Endothelial cell of umbilical vein (primary cell): ENCODE measurements around the gene RTBDN. TPM values are rescaled to one million over a fixed set of nuclear protein-coding genes. Genes with fewer than 3 reads are reported as not detected.

Experiments
- BruUV-seq: library from RNA; stranded (reverse); fragments of 400-500 nt; replicated peaks from 2 replicates; lab custom pipeline; 2021; lab: Mats Ljungman, UMichigan
- CTCF ChIA-PET: fragments of 300-600, 350-600 bp; sonication (Branson Sonifier 250); formaldehyde crosslinking; loops from one replicate; lab custom pipeline; 2021; ENCODE audit warnings: antibody characterized with exemption, inconsistent platforms; lab: Charles Lee
- POLR2A ChIA-PET: fragments of 300-600, 350-600 bp; sonication (Branson Sonifier 250); formaldehyde crosslinking; loops from one replicate; lab custom pipeline; 2021; ENCODE audit warnings: antibody characterized with exemption, inconsistent platforms; lab: Charles Lee
- DNase-seq: peaks from one replicate; pipeline ENCODE4 v3.0.0-alpha.2; 2011; ENCODE audit warnings: low read depth, low spot score
- FAIRE-seq: peaks from 2 replicates; lab custom pipeline; 2011; peaks lifted over from hg19 to GRCh38; lab: Jason Lieb, UNC
- H2AFZ ChIP-seq: 2 replicates; pipeline ENCODE4 v1.6.0; 2012; ENCODE audit warnings: low read depth, low read length, control low read depth, inconsistent platforms
- H3K27ac ChIP-seq: 2 replicates; pipeline ENCODE4 v1.5.1; 2011; ENCODE audit warnings: low read depth, mild to moderate bottlenecking, control low read depth, low read length, moderate library complexity; ENCODE audit not compliant: insufficient read depth
- H3K27me3 ChIP-seq, 2 experiments: 2 replicates each; pipeline versions ENCODE4 v1.6.0 to v1.6.1; 2011; ENCODE audit warnings: low read length in 2 of 2, mixed read lengths in 1 of 2; ENCODE audit not compliant: control insufficient read depth in 2 of 2, insufficient read depth in 2 of 2
- H3K36me3 ChIP-seq, 2 experiments: 2 replicates in 1 of 2; 3 replicates in 1 of 2; pipeline ENCODE4 v1.5.1; 2011; ENCODE audit warnings: low read length in 2 of 2, mild to moderate bottlenecking in 1 of 2, moderate library complexity in 1 of 2; ENCODE audit not compliant: control insufficient read depth in 2 of 2, insufficient read depth in 2 of 2; ENCODE audit errors: extremely low read depth in 1 of 2
- H3K4me1 ChIP-seq: 3 replicates; pipeline ENCODE4 v1.5.1; 2011; ENCODE audit warnings: mild to moderate bottlenecking, low read length; ENCODE audit not compliant: control insufficient read depth, insufficient read depth; ENCODE audit errors: extremely low read depth
- H3K4me2 ChIP-seq: 2 replicates; pipeline ENCODE4 v1.6.1; 2011; ENCODE audit warnings: low read length, control low read depth, mixed read lengths; ENCODE audit not compliant: insufficient read depth
- H3K4me3 ChIP-seq, 3 experiments: fragments of 200-600 bp in 1 of 3; sonication (generic), shearing (Covaris generic) in 1 of 3; replicated peaks in 1 of 3; 2 replicates each; pipeline ENCODE4 v1.5.1; 2011 to 2016; ENCODE audit warnings: control low read depth in 3 of 3, low read length in 3 of 3, mild to moderate bottlenecking in 2 of 3, inconsistent platforms in 1 of 3, low read depth in 1 of 3, moderate library complexity in 1 of 3; ENCODE audit not compliant: insufficient read depth in 1 of 3
- H3K79me2 ChIP-seq: 2 replicates; pipeline ENCODE4 v1.6.0; 2012; ENCODE audit warnings: low read length, inconsistent platforms; ENCODE audit not compliant: control insufficient read depth, insufficient read depth
- H3K9ac ChIP-seq: replicated peaks from 2 replicates; pipeline ENCODE3; 2011; ENCODE audit warnings: low read length, control low read depth; ENCODE audit not compliant: insufficient read depth; ENCODE audit errors: extremely low read depth
- H3K9me1 ChIP-seq: replicated peaks from 3 replicates; pipeline ENCODE4 v1.6.0; 2011; ENCODE audit warnings: mild to moderate bottlenecking, low read length; ENCODE audit not compliant: control insufficient read depth, insufficient read depth; ENCODE audit errors: extremely low read depth
- H3K9me3 ChIP-seq: replicated peaks from 2 replicates; pipeline ENCODE4 v1.5.1; 2012; ENCODE audit warnings: low read length, inconsistent platforms; ENCODE audit not compliant: control insufficient read depth, insufficient read depth
- H4K20me1 ChIP-seq: replicated peaks from 2 replicates; pipeline ENCODE3; 2011; ENCODE audit warnings: mild to moderate bottlenecking, low read length; ENCODE audit not compliant: control insufficient read depth, insufficient read depth; ENCODE audit errors: extremely low read depth
- EZH2 ChIP-seq: IDR thresholded peaks from 2 replicates; pipeline ENCODE4 v1.6.1; 2012; ENCODE audit warnings: borderline replicate concordance, low read depth, mild to moderate bottlenecking, moderate library complexity, low read length, inconsistent platforms; ENCODE audit not compliant: severe bottlenecking
- FOS ChIP-seq: IDR thresholded peaks from 2 replicates; pipeline ENCODE4 v1.6.1; 2011; ENCODE audit warnings: mild to moderate bottlenecking, low read length, moderate library complexity, borderline replicate concordance; ENCODE audit not compliant: insufficient read depth
- GATA2 ChIP-seq: IDR thresholded peaks from 2 replicates; pipeline ENCODE4 v1.7.0; 2011; ENCODE audit warnings: low read depth, mild to moderate bottlenecking, moderate library complexity, mixed read lengths, low read length; ENCODE audit not compliant: insufficient read length, insufficient read depth
- JUN ChIP-seq: IDR thresholded peaks from 2 replicates; pipeline ENCODE4 v1.6.1; 2011; ENCODE audit warnings: borderline replicate concordance, low read depth; ENCODE audit not compliant: insufficient read length, insufficient read depth
- MYC ChIP-seq: IDR thresholded peaks from one replicate; pipeline ENCODE4 v1.6.1; 2011; ENCODE audit warnings: mild to moderate bottlenecking, low read depth, low read length
- POLR2A ChIP-seq: IDR thresholded peaks from 2 replicates; pipeline ENCODE4 v1.6.1; 2012; ENCODE audit warnings: low read depth, mild to moderate bottlenecking, control low read depth, low read length
- POLR2AphosphoS5 ChIP-seq: IDR thresholded peaks from 2 replicates; pipeline ENCODE4 v1.6.1; 2012; ENCODE audit warnings: low read depth, mild to moderate bottlenecking, control low read depth, low read length, moderate library complexity; ENCODE audit not compliant: insufficient read depth
- dilution Hi-C: fragments of 300-500 bp; cut with MboI; formaldehyde crosslinking; loops from one replicate; pipeline ENCODE4 v1.15.0; 2019; ENCODE audit warnings: low sequenced_read_pairs; ENCODE audit not compliant: extremely low pct_ligation_motif_present
- intact Hi-C: fragments of 100-400 bp; cut with micrococcal nuclease; formaldehyde crosslinking; loops from one replicate; pipeline ENCODE4 v1.10.0; 2022
- polyA plus RNA-seq, 4 experiments: library from polyadenylated mRNA; depleted of rRNA in 3 of 4; stranded (reverse) in 3 of 4; unstranded in 1 of 4; fragments of >200 nt; gene quantifications; 2 replicates each; pipeline versions ENCODE4 v1.2.1 to v1.2.3, GENCODE V29; 2011 to 2012; ENCODE audit warnings: missing spikeins in 1 of 4
- total RNA-seq: library from RNA; stranded (reverse); gene quantifications from 2 replicates; pipeline ENCODE4 v1.2.3, GENCODE V29; 2021
- TF ChIP-seq, protein P1 (sequence below), 2 donors: IDR thresholded peaks; 1 replicate in 1 of 2; 2 replicates in 1 of 2; pipeline ENCODE4 v1.5.1; 2011; ENCODE audit warnings: low read length in 2 of 2, mild to moderate bottlenecking in 2 of 2, moderate library complexity in 2 of 2, control low read depth in 1 of 2, inconsistent platforms in 1 of 2, low read depth in 1 of 2; ENCODE audit not compliant: insufficient read depth in 1 of 2; ENCODE audit errors: extremely low read depth in 1 of 2
- TF ChIP-seq, protein P2 (sequence below): IDR thresholded peaks from 2 replicates; pipeline ENCODE4 v1.6.1; 2011; ENCODE audit not compliant: insufficient read depth, insufficient read length

RTBDN gene
- total and polyA plus RNA-seq, 2 donors (not counting 3 experiments of a cell fraction or from before 2014, with no cell fraction given) = not detected

DNA sequence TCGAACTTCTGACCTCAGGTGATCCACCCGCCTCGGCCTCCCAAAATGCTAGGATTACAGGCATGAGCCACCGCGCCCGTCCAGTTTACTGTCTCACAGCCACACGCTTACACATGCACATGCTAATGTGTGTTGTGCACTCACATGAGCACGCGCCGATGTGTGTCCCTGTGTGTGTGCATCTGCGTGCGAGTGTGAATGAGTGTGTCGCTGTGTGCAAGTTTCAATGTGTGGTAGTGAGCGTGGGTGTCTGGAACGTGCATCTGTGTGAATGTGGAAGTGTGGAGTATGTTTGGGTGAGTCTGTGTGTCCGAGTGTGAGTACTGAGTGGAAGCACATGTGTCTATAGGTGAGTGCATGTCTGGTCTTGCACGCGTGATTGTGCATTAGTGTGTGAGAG lies 8.1 kb upstream of the RTBDN start:
- no peak for FAIRE-seq
- CTCF ChIA-PET = no interaction called here
- dilution Hi-C loops = no loop called here

More for the DNA sequence above, 8.1 kb upstream of the RTBDN start:
- POLR2A ChIA-PET = no interaction called here
- TF ChIP-seq JUN (no peak), POLR2A (no peak), MYC (no peak), POLR2AphosphoS5 (no peak), FOS (no peak), GATA2 (no peak), EZH2 (no peak)
- TF ChIP-seq, protein P1, sequence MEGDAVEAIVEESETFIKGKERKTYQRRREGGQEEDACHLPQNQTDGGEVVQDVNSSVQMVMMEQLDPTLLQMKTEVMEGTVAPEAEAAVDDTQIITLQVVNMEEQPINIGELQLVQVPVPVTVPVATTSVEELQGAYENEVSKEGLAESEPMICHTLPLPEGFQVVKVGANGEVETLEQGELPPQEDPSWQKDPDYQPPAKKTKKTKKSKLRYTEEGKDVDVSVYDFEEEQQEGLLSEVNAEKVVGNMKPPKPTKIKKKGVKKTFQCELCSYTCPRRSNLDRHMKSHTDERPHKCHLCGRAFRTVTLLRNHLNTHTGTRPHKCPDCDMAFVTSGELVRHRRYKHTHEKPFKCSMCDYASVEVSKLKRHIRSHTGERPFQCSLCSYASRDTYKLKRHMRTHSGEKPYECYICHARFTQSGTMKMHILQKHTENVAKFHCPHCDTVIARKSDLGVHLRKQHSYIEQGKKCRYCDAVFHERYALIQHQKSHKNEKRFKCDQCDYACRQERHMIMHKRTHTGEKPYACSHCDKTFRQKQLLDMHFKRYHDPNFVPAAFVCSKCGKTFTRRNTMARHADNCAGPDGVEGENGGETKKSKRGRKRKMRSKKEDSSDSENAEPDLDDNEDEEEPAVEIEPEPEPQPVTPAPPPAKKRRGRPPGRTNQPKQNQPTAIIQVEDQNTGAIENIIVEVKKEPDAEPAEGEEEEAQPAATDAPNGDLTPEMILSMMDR (IDR thresholded peaks at IDR 0.05; ENCODE audit: extremely low read depth in 1 of 2, insufficient read depth in 1 of 2, low read depth in 1 of 2, low read length in 2 of 2) = no peak
- TF ChIP-seq, protein P2, sequence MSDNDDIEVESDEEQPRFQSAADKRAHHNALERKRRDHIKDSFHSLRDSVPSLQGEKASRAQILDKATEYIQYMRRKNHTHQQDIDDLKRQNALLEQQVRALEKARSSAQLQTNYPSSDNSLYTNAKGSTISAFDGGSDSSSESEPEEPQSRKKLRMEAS = no peak
- no peak overlapping the region for H3K9ac ChIP-seq
- no peaks in the 10 kb centered on the region for H3K36me3 ChIP-seq
- no peak overlapping the region for H3K4me3 ChIP-seq
- DNase-seq = no peak
- H3K4me2 ChIP-seq = no peak overlapping the region
- H3K9me1 ChIP-seq = no peaks in the 10 kb centered on the region
- H3K79me2 ChIP-seq = no peaks in the 10 kb centered on the region
- H3K4me1 ChIP-seq = no peaks in the 10 kb centered on the region
- BruUV-seq = no TSS peak
- peaks cover 22 to 29% of the 10 kb centered on the region in 2 experiments for H3K27me3 ChIP-seq
- H3K27ac ChIP-seq = no peak overlapping the region
- no peaks in the 10 kb centered on the region for H4K20me1 ChIP-seq
- intact Hi-C loops = no loop called here
- H3K9me3 ChIP-seq = no peaks in the 10 kb centered on the region
- no peak overlapping the region for H2AFZ ChIP-seq
